H1 (cell line): Measurements from ENCODE around the gene VSIG2. TPM values are rescaled to one million over a fixed set of nuclear protein-coding genes. Genes with fewer than 3 reads are reported as not detected.

Experiments
- KDM5A ChIP-seq: fragments of 200-600 bp; IDR thresholded peaks from 2 replicates; pipeline ENCODE4 v1.7.1; 2012; ENCODE audit warnings: mild to moderate bottlenecking, low read length, inconsistent platforms, mixed read lengths
- RNF2 ChIP-seq: fragments of 200-900, 300-1000 bp; sonication (generic); IDR thresholded peaks from 2 replicates; pipeline ENCODE4 v1.7.1; 2016; ENCODE audit warnings: borderline replicate concordance, low read depth, mild to moderate bottlenecking, antibody characterized with exemption, low read length; ENCODE audit not compliant: poor library complexity, severe bottlenecking; ENCODE audit errors: missing control alignments
- SIX5 ChIP-seq: IDR thresholded peaks from 2 replicates; pipeline ENCODE4 v1.6.1; 2011; ENCODE audit warnings: mild to moderate bottlenecking, low read depth, low read length
- YY1 ChIP-seq: IDR thresholded peaks from 2 replicates; pipeline ENCODE4 v1.6.1; 2011; ENCODE audit warnings: low read depth, mild to moderate bottlenecking, low read length
- polyA plus RNA-seq, 7 experiments: library from polyadenylated mRNA; depleted of rRNA in 3 of 7; stranded (reverse) in 5 of 7; unstranded in 2 of 7; fragments of >200 nt in 5 of 7; fragments of 200-250 nt in 2 of 7; gene quantifications; 1 replicate in 5 of 7; 2 replicates in 1 of 7; 4 replicates in 1 of 7; pipeline versions ENCODE4 v1.2.1 to v1.2.3, GENCODE V29; 2011 to 2013; ENCODE audit warnings: missing spikeins in 2 of 7, mixed read lengths in 2 of 7
- total RNA-seq: library from RNA; stranded (reverse); fragmentation: NEBNext Ultra II Directional; extraction: Animal tissue kit (Norgen Biotek cat#: 25700); gene quantifications from 2 replicates; pipeline ENCODE4 v1.2.1, GENCODE V29; 2021

VSIG2 gene
- total and polyA plus RNA-seq, 2 of the 8 experiments (the other 6 are each of a cell fraction or from before 2014, with no cell fraction given) = 0.18 TPM; not detected in 1

DNA sequence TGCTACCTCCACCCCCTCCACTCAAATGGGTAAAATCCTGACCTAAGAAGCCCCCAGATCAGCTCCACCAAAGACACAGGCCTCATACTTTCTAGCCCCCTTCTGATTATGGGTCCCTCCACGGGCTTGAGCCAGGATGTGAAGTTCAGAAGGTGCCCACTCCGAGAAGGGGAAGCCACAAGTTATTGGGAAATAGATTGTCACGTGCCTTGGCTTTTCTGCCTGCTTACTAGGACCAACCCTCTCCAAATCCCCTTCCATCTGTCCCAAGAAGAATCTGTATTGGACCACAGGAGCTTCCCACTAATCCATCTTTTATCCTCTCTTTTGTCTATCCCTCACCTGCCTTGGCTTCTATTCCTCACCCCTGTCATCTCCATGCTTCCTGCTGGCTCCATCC is 15.3 kb downstream of the VSIG2 start (continued):
- TF ChIP-seq KDM5A = no peak
- no peak for TF ChIP-seq SIX5
- no peak for TF ChIP-seq YY1
- TF ChIP-seq RNF2 = no peak
